Neutrophil (primary cell): ENCODE data around the gene RUNX2.

Experiments used
- H3K27ac ChIP-seq: fragments of 200-600 bp; sonication (generic); 2 replicates; pipeline ENCODE4 v1.5.1; 2016; ENCODE audit warnings: mild to moderate bottlenecking, moderate library complexity
- H3K27me3 ChIP-seq: fragments of 200-600 bp; sonication (generic); 2 replicates; pipeline ENCODE4 v1.6.0; 2016; ENCODE audit warnings: mild to moderate bottlenecking
- H3K36me3 ChIP-seq: fragments of 200-600 bp; sonication (generic); 2 replicates; pipeline ENCODE4 v1.5.1; 2017
- H3K4me1 ChIP-seq, 2 experiments: fragments of 200-600 bp in 1 of 2; sonication (generic) in 1 of 2; 1 replicate in 1 of 2; 2 replicates in 1 of 2; pipeline versions ENCODE4 v1.5.1 to v1.6.1; 2013 to 2016; ENCODE audit warnings: low read depth in 1 of 2, low read length in 1 of 2, mild to moderate bottlenecking in 1 of 2, moderate library complexity in 1 of 2; ENCODE audit not compliant: control insufficient read depth in 1 of 2, insufficient read depth in 1 of 2
- H3K4me3 ChIP-seq, 2 experiments: fragments of 200-600 bp in 1 of 2; sonication (generic) in 1 of 2; 1 replicate in 1 of 2; 2 replicates in 1 of 2; pipeline ENCODE4 v1.5.1; 2013 to 2016; ENCODE audit warnings: low read depth in 1 of 2, low read length in 1 of 2, mild to moderate bottlenecking in 1 of 2, moderate library complexity in 1 of 2
- H3K9me3 ChIP-seq: fragments of 200-600 bp; sonication (generic); 2 replicates; pipeline ENCODE4 v1.5.1; 2016
- TF ChIP-seq, protein P1 (sequence below): fragments of 200-600 bp; sonication (generic); IDR thresholded peaks from 2 replicates; pipeline ENCODE4 v1.5.1; 2016; ENCODE audit warnings: antibody characterized with exemption

The RUNX2 gene

DNA sequence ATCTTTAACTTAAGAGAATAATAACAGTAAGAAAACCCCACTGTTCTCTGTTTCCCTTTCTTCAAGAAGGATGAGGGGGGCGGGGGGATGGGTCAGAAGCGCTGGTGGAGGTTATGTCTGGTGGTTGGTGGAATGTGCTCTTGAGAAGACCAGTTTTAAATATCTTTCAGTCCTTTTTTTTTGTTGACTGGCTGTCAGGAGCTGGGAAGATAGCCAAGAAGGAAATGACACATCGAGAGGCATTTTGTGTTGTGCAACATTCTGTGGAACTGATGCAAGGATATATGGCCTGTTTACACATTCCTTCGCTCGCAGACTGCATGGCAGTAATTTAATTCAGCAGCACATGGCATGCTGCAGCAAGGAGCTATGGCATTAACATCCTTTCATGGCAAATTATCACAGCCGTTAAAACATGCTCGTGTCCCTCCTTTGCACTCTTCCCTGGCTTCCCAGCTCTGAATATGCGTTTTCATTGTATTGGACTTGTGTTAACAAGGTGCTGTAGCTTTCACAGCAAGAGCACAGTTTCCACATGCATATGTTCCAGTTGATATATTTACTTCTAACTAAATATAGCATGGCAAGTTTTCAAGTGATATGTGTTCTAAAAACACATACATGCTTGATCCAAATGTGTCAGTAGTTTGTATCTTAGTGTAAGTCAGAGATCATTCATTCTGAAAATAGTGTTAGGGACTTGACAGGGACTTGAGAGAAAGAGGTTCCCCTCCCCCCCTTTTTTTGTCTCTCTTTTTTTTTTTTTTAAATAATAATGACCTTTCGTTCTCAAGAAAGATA, 117.8 kb downstream of the RUNX2 start:
- peak overlapping the region; percentile 46 to 56 for H3K4me3 ChIP-seq
- peak overlapping the region; percentile 93 for H3K27ac ChIP-seq
- no peaks in the 10 kb centered on the region for H3K27me3 ChIP-seq
- TF ChIP-seq, protein P1, sequence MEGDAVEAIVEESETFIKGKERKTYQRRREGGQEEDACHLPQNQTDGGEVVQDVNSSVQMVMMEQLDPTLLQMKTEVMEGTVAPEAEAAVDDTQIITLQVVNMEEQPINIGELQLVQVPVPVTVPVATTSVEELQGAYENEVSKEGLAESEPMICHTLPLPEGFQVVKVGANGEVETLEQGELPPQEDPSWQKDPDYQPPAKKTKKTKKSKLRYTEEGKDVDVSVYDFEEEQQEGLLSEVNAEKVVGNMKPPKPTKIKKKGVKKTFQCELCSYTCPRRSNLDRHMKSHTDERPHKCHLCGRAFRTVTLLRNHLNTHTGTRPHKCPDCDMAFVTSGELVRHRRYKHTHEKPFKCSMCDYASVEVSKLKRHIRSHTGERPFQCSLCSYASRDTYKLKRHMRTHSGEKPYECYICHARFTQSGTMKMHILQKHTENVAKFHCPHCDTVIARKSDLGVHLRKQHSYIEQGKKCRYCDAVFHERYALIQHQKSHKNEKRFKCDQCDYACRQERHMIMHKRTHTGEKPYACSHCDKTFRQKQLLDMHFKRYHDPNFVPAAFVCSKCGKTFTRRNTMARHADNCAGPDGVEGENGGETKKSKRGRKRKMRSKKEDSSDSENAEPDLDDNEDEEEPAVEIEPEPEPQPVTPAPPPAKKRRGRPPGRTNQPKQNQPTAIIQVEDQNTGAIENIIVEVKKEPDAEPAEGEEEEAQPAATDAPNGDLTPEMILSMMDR, result peak; percentile 20
- H3K4me1 ChIP-seq, result peaks cover 44 to 49% of the 10 kb centered on the region in 2 experiments
- no peaks in the 10 kb centered on the region for H3K9me3 ChIP-seq
- no peaks in the 10 kb centered on the region for H3K36me3 ChIP-seq

DNA sequence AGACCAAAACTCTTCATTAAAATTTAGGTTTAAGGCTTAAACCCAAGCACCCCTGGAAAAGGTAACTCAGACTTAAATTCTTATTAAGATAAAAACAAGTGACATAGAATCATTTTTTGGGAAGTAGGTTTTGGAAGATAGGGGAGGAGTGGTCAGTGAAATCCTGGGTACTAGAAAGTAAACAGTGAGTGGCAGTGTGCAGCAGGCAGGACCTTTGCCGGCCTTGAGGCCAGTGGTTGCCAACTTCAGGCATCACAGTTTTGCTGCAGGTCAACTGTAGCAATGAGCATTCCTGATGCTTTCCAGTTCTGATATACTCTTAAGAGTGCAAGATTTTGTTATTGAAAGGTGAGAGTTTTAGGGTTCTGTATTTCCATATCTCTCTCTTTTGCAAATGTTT, 118.9 kb downstream of the RUNX2 start:
- Histone ChIP-seq H3K27me3 (no peaks in the 10 kb centered on the region), H3K36me3 (no peaks in the 10 kb centered on the region), H3K9me3 (no peaks in the 10 kb centered on the region), H3K27ac (peak overlapping the region; percentile 93), H3K4me3 (peak overlapping the region in 1 of 2 experiments; percentile 56), H3K4me1 (peaks cover 44 to 50% of the 10 kb centered on the region in 2 experiments)
- TF ChIP-seq, protein P1, result no peak

DNA sequence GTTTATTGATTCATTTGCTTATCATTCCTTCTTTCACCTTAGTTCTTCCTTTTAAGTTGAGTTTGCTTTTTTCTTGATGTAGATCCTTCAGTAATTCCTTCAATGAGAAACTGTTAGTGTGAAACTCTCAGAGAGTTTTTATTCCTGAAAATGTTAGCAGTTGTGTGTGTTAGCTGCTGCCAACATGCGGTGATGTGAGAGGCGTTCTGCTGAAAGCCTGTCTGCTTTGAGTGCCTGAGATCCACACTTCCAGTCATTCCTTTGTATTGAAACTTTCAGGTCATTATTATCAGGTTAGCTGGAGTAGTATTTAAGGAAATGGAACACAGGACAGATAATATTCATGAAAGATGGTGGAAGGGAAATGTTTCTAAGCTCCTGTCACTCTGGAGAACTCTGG, 119.6 kb downstream of the RUNX2 start:
- TF ChIP-seq, protein P1, result no peak
- Histone ChIP-seq H3K27ac (peak overlapping the region; percentile 93), H3K36me3 (no peaks in the 10 kb centered on the region), H3K4me3 (no peak overlapping the region), H3K27me3 (no peaks in the 10 kb centered on the region), H3K9me3 (no peaks in the 10 kb centered on the region), H3K4me1 (peaks cover 51 to 57% of the 10 kb centered on the region in 2 experiments)

DNA sequence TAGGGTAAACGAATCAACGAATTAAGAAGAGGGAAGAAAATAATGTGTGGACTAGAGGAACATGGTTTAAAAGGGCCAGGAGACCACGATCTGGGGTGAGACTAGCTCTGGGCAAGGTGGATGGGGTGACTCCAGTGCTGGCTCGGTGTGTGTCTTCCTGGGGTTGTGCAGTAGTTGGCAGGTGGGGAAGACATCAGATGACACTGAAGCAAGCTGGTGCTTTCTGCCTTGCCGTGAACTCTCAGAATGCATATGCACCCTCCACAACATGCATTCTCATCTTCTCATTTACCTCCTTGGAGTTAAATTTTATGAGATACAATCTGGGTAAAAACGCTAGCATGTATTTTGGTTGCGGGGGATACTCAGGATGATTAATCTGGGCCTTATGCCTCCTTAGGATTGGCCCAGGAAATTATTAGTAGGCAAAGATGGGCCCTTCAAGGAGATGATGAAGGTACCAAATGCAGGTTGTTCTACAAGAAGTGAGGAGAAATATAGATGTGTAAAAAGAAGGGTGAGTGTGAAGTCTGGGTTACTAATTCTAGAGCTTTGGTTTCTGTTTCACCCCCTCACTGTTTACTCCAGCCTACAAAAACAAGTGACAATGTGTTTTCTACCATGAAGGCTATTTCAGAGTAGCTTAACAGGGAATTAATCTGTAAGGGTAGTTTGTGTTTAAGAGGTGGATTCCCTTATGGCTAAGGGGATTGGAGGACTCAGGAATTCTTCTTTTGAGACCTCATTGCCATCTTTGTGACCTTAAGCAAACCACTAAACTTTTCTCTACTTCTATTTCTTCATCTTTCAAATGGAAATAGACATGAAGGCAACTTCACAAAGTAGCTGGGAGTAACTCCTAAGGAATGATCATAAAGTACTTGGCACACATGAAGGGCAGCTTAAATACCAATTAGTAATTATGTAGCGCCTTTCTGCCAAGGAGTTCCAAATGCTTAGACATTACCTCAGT, 120.6 kb downstream of the RUNX2 start:
- H3K4me3 ChIP-seq, result no peak overlapping the region
- H3K36me3 ChIP-seq, result no peaks in the 10 kb centered on the region
- H3K4me1 ChIP-seq, result peaks cover 53 to 59% of the 10 kb centered on the region in 2 experiments
- TF ChIP-seq, protein P1, result no peak
- peak overlapping the region; percentile 93 for H3K27ac ChIP-seq
- H3K27me3 ChIP-seq, result no peaks in the 10 kb centered on the region
- no peaks in the 10 kb centered on the region for H3K9me3 ChIP-seq

- Histone ChIP-seq H3K27ac (no peak overlapping the region), H3K9me3 (no peaks in the 10 kb centered on the region), H3K4me1 (peaks cover 38 to 45% of the 10 kb centered on the region in 2 experiments), H3K36me3 (no peaks in the 10 kb centered on the region), H3K27me3 (no peaks in the 10 kb centered on the region), H3K4me3 (no peak overlapping the region)
- TF ChIP-seq, protein P1, result no peak
These were observed 122.0 kb downstream of the RUNX2 start for GRCh38 chr6:45450132-45450531.
